Endothelial cell of umbilical vein (primary cell): Measurements from ENCODE around the gene MORN5. TPM values are rescaled to one million over a fixed set of nuclear protein-coding genes. Genes with fewer than 3 reads are reported as not detected.

Experiments
- BruUV-seq: library from RNA; stranded (reverse); fragments of 400-500 nt; replicated peaks from 2 replicates; lab custom pipeline; 2021; lab: Mats Ljungman, UMichigan
- CTCF ChIA-PET: fragments of 300-600, 350-600 bp; sonication (Branson Sonifier 250); formaldehyde crosslinking; loops from one replicate; lab custom pipeline; 2021; ENCODE audit warnings: antibody characterized with exemption, inconsistent platforms; lab: Charles Lee
- POLR2A ChIA-PET: fragments of 300-600, 350-600 bp; sonication (Branson Sonifier 250); formaldehyde crosslinking; loops from one replicate; lab custom pipeline; 2021; ENCODE audit warnings: antibody characterized with exemption, inconsistent platforms; lab: Charles Lee
- DNase-seq: peaks from one replicate; pipeline ENCODE4 v3.0.0-alpha.2; 2011; ENCODE audit warnings: low read depth, low spot score
- FAIRE-seq: peaks from 2 replicates; lab custom pipeline; 2011; peaks lifted over from hg19 to GRCh38; lab: Jason Lieb, UNC
- H2AFZ ChIP-seq: 2 replicates; pipeline ENCODE4 v1.6.0; 2012; ENCODE audit warnings: low read depth, low read length, control low read depth, inconsistent platforms
- H3K27ac ChIP-seq: 2 replicates; pipeline ENCODE4 v1.5.1; 2011; ENCODE audit warnings: low read depth, mild to moderate bottlenecking, control low read depth, low read length, moderate library complexity; ENCODE audit not compliant: insufficient read depth
- H3K27me3 ChIP-seq, 2 experiments: 2 replicates each; pipeline versions ENCODE4 v1.6.0 to v1.6.1; 2011; ENCODE audit warnings: low read length in 2 of 2, mixed read lengths in 1 of 2; ENCODE audit not compliant: control insufficient read depth in 2 of 2, insufficient read depth in 2 of 2
- H3K36me3 ChIP-seq, 2 experiments: 2 replicates in 1 of 2; 3 replicates in 1 of 2; pipeline ENCODE4 v1.5.1; 2011; ENCODE audit warnings: low read length in 2 of 2, mild to moderate bottlenecking in 1 of 2, moderate library complexity in 1 of 2; ENCODE audit not compliant: control insufficient read depth in 2 of 2, insufficient read depth in 2 of 2; ENCODE audit errors: extremely low read depth in 1 of 2
- H3K4me1 ChIP-seq: 3 replicates; pipeline ENCODE4 v1.5.1; 2011; ENCODE audit warnings: mild to moderate bottlenecking, low read length; ENCODE audit not compliant: control insufficient read depth, insufficient read depth; ENCODE audit errors: extremely low read depth
- H3K4me2 ChIP-seq: 2 replicates; pipeline ENCODE4 v1.6.1; 2011; ENCODE audit warnings: low read length, control low read depth, mixed read lengths; ENCODE audit not compliant: insufficient read depth
- H3K4me3 ChIP-seq, 3 experiments: fragments of 200-600 bp in 1 of 3; sonication (generic), shearing (Covaris generic) in 1 of 3; replicated peaks in 1 of 3; 2 replicates each; pipeline ENCODE4 v1.5.1; 2011 to 2016; ENCODE audit warnings: control low read depth in 3 of 3, low read length in 3 of 3, mild to moderate bottlenecking in 2 of 3, inconsistent platforms in 1 of 3, low read depth in 1 of 3, moderate library complexity in 1 of 3; ENCODE audit not compliant: insufficient read depth in 1 of 3
- H3K79me2 ChIP-seq: 2 replicates; pipeline ENCODE4 v1.6.0; 2012; ENCODE audit warnings: low read length, inconsistent platforms; ENCODE audit not compliant: control insufficient read depth, insufficient read depth
- H3K9ac ChIP-seq: replicated peaks from 2 replicates; pipeline ENCODE3; 2011; ENCODE audit warnings: low read length, control low read depth; ENCODE audit not compliant: insufficient read depth; ENCODE audit errors: extremely low read depth
- H3K9me1 ChIP-seq: replicated peaks from 3 replicates; pipeline ENCODE4 v1.6.0; 2011; ENCODE audit warnings: mild to moderate bottlenecking, low read length; ENCODE audit not compliant: control insufficient read depth, insufficient read depth; ENCODE audit errors: extremely low read depth
- H3K9me3 ChIP-seq: replicated peaks from 2 replicates; pipeline ENCODE4 v1.5.1; 2012; ENCODE audit warnings: low read length, inconsistent platforms; ENCODE audit not compliant: control insufficient read depth, insufficient read depth
- H4K20me1 ChIP-seq: replicated peaks from 2 replicates; pipeline ENCODE3; 2011; ENCODE audit warnings: mild to moderate bottlenecking, low read length; ENCODE audit not compliant: control insufficient read depth, insufficient read depth; ENCODE audit errors: extremely low read depth
- EZH2 ChIP-seq: IDR thresholded peaks from 2 replicates; pipeline ENCODE4 v1.6.1; 2012; ENCODE audit warnings: borderline replicate concordance, low read depth, mild to moderate bottlenecking, moderate library complexity, low read length, inconsistent platforms; ENCODE audit not compliant: severe bottlenecking
- FOS ChIP-seq: IDR thresholded peaks from 2 replicates; pipeline ENCODE4 v1.6.1; 2011; ENCODE audit warnings: mild to moderate bottlenecking, low read length, moderate library complexity, borderline replicate concordance; ENCODE audit not compliant: insufficient read depth
- GATA2 ChIP-seq: IDR thresholded peaks from 2 replicates; pipeline ENCODE4 v1.7.0; 2011; ENCODE audit warnings: low read depth, mild to moderate bottlenecking, moderate library complexity, mixed read lengths, low read length; ENCODE audit not compliant: insufficient read length, insufficient read depth
- JUN ChIP-seq: IDR thresholded peaks from 2 replicates; pipeline ENCODE4 v1.6.1; 2011; ENCODE audit warnings: borderline replicate concordance, low read depth; ENCODE audit not compliant: insufficient read length, insufficient read depth
- MAX ChIP-seq: IDR thresholded peaks from 2 replicates; pipeline ENCODE4 v1.6.1; 2011; ENCODE audit not compliant: insufficient read depth, insufficient read length
- MYC ChIP-seq: IDR thresholded peaks from one replicate; pipeline ENCODE4 v1.6.1; 2011; ENCODE audit warnings: mild to moderate bottlenecking, low read depth, low read length
- POLR2A ChIP-seq: IDR thresholded peaks from 2 replicates; pipeline ENCODE4 v1.6.1; 2012; ENCODE audit warnings: low read depth, mild to moderate bottlenecking, control low read depth, low read length
- POLR2AphosphoS5 ChIP-seq: IDR thresholded peaks from 2 replicates; pipeline ENCODE4 v1.6.1; 2012; ENCODE audit warnings: low read depth, mild to moderate bottlenecking, control low read depth, low read length, moderate library complexity; ENCODE audit not compliant: insufficient read depth
- dilution Hi-C: fragments of 300-500 bp; cut with MboI; formaldehyde crosslinking; loops from one replicate; pipeline ENCODE4 v1.15.0; 2019; ENCODE audit warnings: low sequenced_read_pairs; ENCODE audit not compliant: extremely low pct_ligation_motif_present
- intact Hi-C: fragments of 100-400 bp; cut with micrococcal nuclease; formaldehyde crosslinking; loops from one replicate; pipeline ENCODE4 v1.10.0; 2022
- polyA plus RNA-seq, 4 experiments: library from polyadenylated mRNA; depleted of rRNA in 3 of 4; stranded (reverse) in 3 of 4; unstranded in 1 of 4; fragments of >200 nt; gene quantifications; 2 replicates each; pipeline versions ENCODE4 v1.2.1 to v1.2.3, GENCODE V29; 2011 to 2012; ENCODE audit warnings: missing spikeins in 1 of 4
- total RNA-seq: library from RNA; stranded (reverse); gene quantifications from 2 replicates; pipeline ENCODE4 v1.2.3, GENCODE V29; 2021
- TF ChIP-seq, protein P1 (sequence below), 2 donors: IDR thresholded peaks; 1 replicate in 1 of 2; 2 replicates in 1 of 2; pipeline ENCODE4 v1.5.1; 2011; ENCODE audit warnings: low read length in 2 of 2, mild to moderate bottlenecking in 2 of 2, moderate library complexity in 2 of 2, control low read depth in 1 of 2, inconsistent platforms in 1 of 2, low read depth in 1 of 2; ENCODE audit not compliant: insufficient read depth in 1 of 2; ENCODE audit errors: extremely low read depth in 1 of 2

MORN5 gene
- total and polyA plus RNA-seq, 2 donors (not counting 3 experiments of a cell fraction or from before 2014, with no cell fraction given) = not detected

GRCh38 chr9:122209451-122209850 lies 49.7 kb downstream of the MORN5 start:
- Histone ChIP-seq H3K4me2 (no peak overlapping the region), H3K4me1 (no peaks in the 10 kb centered on the region), H3K9ac (no peak overlapping the region), H4K20me1 (no peaks in the 10 kb centered on the region), H3K27me3 (peaks cover 0 to 18% of the 10 kb centered on the region in 2 experiments), H3K36me3 (no peaks in the 10 kb centered on the region), H3K9me3 (no peaks in the 10 kb centered on the region), H3K9me1 (no peaks in the 10 kb centered on the region), H3K4me3 (no peak overlapping the region), H2AFZ (no peak overlapping the region), H3K27ac (no peak overlapping the region), H3K79me2 (no peaks in the 10 kb centered on the region)
- dilution Hi-C loops = no loop called here
- FAIRE-seq (no peak), DNase-seq (no peak)
- ChIA-PET CTCF (interaction anchor here (0.5 to 1.4 kb wide), 2 partner anchors 86 to 665 kb away, joined by 4 to 5 read pairs; no protein-coding TSS in a partner anchor), POLR2A (interaction anchor here (0.7 kb wide), 1 partner anchor 141 kb away, joined by 5 read pairs; no protein-coding TSS in a partner anchor)
- intact Hi-C loops = no loop called here
- no TSS peak for BruUV-seq
- TF ChIP-seq JUN (no peak), GATA2 (no peak), MAX (no peak), POLR2A (no peak), FOS (no peak), EZH2 (no peak), POLR2AphosphoS5 (no peak), MYC (no peak)
- TF ChIP-seq, protein P1, sequence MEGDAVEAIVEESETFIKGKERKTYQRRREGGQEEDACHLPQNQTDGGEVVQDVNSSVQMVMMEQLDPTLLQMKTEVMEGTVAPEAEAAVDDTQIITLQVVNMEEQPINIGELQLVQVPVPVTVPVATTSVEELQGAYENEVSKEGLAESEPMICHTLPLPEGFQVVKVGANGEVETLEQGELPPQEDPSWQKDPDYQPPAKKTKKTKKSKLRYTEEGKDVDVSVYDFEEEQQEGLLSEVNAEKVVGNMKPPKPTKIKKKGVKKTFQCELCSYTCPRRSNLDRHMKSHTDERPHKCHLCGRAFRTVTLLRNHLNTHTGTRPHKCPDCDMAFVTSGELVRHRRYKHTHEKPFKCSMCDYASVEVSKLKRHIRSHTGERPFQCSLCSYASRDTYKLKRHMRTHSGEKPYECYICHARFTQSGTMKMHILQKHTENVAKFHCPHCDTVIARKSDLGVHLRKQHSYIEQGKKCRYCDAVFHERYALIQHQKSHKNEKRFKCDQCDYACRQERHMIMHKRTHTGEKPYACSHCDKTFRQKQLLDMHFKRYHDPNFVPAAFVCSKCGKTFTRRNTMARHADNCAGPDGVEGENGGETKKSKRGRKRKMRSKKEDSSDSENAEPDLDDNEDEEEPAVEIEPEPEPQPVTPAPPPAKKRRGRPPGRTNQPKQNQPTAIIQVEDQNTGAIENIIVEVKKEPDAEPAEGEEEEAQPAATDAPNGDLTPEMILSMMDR (IDR thresholded peaks at IDR 0.05; ENCODE audit: extremely low read depth in 1 of 2, insufficient read depth in 1 of 2, low read depth in 1 of 2, low read length in 2 of 2) = no peak
